Measurements from ENCODE around the gene HOXD9. TPM values are rescaled to one million over a fixed set of nuclear protein-coding genes. Genes with fewer than 3 reads are reported as not detected.

HOXD9 gene
- polyA plus RNA-seq, 4 donors = 0.27 to 1.9 (median 0.28) TPM; not detected in 1

DNA sequence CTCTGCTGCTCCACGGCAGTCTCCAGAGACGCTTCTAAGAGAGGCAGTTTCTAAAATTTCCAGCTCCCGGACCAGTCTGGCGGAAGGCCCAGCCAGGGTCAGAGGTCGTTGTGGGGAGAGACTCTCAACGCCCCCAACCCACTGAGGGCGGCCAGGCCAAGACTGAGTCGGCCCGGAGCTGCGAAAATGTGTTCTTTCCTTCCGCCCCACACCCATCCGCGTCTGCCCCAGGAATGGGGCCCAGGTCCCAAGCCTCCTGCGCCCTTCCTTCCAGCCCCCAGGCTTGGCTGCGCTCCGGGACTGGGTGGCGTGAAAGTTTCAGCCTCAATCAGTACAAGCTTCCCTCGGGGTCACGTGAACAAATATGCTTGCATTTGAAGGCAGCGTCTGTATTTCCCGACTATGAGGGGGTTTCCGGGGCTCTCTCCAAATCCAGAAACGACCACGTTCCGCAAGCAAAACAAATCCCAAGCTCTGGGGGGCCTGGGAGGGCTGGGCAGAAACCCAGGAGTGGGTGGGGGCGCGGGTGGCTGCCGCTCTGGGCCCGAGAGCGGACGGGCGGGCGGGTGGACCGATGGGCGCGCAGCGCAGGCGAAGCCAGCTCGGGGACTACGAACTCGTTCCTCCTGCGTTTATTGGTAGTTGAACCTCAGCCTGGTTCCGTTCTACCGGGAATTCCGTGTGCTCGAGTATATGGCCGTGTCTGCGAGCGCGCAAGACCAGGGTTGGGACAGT lies 37.9 kb downstream of the HOXD9 start:
- Histone ChIP-seq H3K9me3 (ENCODE audit: control insufficient read depth in 2 of 2, insufficient read depth in 1 of 2, low read depth in 1 of 2, low read length in 1 of 2) (peaks cover 0 to 2% of the 10 kb centered on the region in 2 donors), H3K27ac (ENCODE audit: low read depth in 1 of 3, low read length in 2 of 3) (no peak overlapping the region), H3K36me3 (ENCODE audit: control insufficient read depth in 3 of 3, insufficient read depth in 2 of 3, low read depth in 1 of 3, low read length in 3 of 3) (no peaks in the 10 kb centered on the region), H3K4me1 (ENCODE audit: control insufficient read depth in 3 of 3, insufficient read depth in 2 of 3, low read depth in 1 of 3, low read length in 2 of 3) (peaks cover 0 to 12% (median 0%) of the 10 kb centered on the region in 3 donors), H3K4me3 (ENCODE audit: low read depth in 1 of 3, low read length in 3 of 3) (no peak overlapping the region), H3K27me3 (ENCODE audit: control insufficient read depth in 3 of 3, insufficient read depth in 3 of 3, low read length in 3 of 3) (peaks cover 5 to 98% (median 64%) of the 10 kb centered on the region in 3 donors)
- 14 to 20% (median 17%) methylated on average over 49 to 50 of the region's 50 CpGs for WGBS, 3 donors
- DNase-seq (no peak), FAIRE-seq (no peak)

- DNase-seq (no peak), FAIRE-seq (no peak)
- Histone ChIP-seq H3K4me3 (ENCODE audit: low read depth in 1 of 3, low read length in 3 of 3) (no peak overlapping the region), H3K27ac (ENCODE audit: low read depth in 1 of 3, low read length in 2 of 3) (no peak overlapping the region), H3K9me3 (ENCODE audit: control insufficient read depth in 2 of 2, insufficient read depth in 1 of 2, low read depth in 1 of 2, low read length in 1 of 2) (peaks cover 0 to 2% of the 10 kb centered on the region in 2 donors), H3K27me3 (ENCODE audit: control insufficient read depth in 3 of 3, insufficient read depth in 3 of 3, low read length in 3 of 3) (peaks cover 5 to 100% (median 63%) of the 10 kb centered on the region in 3 donors), H3K4me1 (ENCODE audit: control insufficient read depth in 3 of 3, insufficient read depth in 2 of 3, low read depth in 1 of 3, low read length in 2 of 3) (peaks cover 0 to 12% (median 0%) of the 10 kb centered on the region in 3 donors), H3K36me3 (ENCODE audit: control insufficient read depth in 3 of 3, insufficient read depth in 2 of 3, low read depth in 1 of 3, low read length in 3 of 3) (no peaks in the 10 kb centered on the region)
- WGBS, 3 donors = 18 to 21% (median 20%) methylated on average over 22 of the region's 22 CpGs
Measured at GRCh38 chr2:176160986-176161824, 38.7 kb downstream of the HOXD9 start.

DNA sequence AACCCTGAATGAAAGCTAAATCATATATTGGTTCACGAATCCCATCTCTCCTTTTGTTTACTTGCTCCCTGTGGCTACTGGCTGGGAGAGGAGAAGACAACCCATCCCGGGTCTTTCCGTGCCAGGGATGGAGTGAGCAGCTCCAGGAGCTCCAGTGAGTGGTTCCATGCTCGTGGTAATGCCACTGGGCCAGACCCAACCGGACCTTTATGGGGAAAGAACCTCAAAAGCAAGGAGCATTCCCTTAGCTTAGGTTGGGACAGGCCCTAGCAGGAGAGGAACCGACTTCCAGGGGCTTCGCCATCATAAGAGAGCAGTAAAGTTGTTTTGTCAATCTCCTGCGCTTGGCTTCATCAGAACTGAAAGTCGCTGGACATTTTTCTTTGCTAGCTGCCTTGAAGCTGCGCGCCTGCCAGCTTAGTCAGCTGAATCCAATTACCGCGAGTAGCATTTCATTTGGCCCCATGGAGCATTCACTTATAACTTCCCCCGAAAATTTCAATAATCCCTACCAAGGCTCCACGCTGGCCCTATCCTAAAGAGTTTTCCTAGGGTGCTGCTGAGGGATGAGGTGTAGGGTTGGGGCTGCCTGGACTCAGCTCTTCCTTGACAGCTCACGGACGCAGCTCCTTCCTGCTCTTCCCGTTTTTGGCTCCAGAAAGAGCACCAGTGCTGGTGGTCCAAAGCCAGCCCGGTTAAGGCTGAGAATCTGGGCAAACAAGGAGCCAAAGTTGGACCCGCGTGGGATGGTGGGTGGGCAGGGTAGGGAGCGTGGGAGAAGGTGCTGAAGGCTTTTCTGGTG lies 39.5 kb downstream of the HOXD9 start:
- Histone ChIP-seq H3K27ac (ENCODE audit: low read depth in 1 of 3, low read length in 2 of 3) (no peak overlapping the region), H3K36me3 (ENCODE audit: control insufficient read depth in 3 of 3, insufficient read depth in 2 of 3, low read depth in 1 of 3, low read length in 3 of 3) (no peaks in the 10 kb centered on the region), H3K4me1 (ENCODE audit: control insufficient read depth in 3 of 3, insufficient read depth in 2 of 3, low read depth in 1 of 3, low read length in 2 of 3) (peaks cover 0 to 12% (median 0%) of the 10 kb centered on the region in 3 donors), H3K27me3 (ENCODE audit: control insufficient read depth in 3 of 3, insufficient read depth in 3 of 3, low read length in 3 of 3) (peaks cover 5 to 98% (median 58%) of the 10 kb centered on the region in 3 donors), H3K4me3 (ENCODE audit: low read depth in 1 of 3, low read length in 3 of 3) (no peak overlapping the region), H3K9me3 (ENCODE audit: control insufficient read depth in 2 of 2, insufficient read depth in 1 of 2, low read depth in 1 of 2, low read length in 1 of 2) (peaks cover 0 to 2% of the 10 kb centered on the region in 2 donors)
- FAIRE-seq (no peak), DNase-seq (no peak)
- WGBS, 3 donors = 8 to 14% (median 11%) methylated on average over 22 of the region's 22 CpGs

DNA sequence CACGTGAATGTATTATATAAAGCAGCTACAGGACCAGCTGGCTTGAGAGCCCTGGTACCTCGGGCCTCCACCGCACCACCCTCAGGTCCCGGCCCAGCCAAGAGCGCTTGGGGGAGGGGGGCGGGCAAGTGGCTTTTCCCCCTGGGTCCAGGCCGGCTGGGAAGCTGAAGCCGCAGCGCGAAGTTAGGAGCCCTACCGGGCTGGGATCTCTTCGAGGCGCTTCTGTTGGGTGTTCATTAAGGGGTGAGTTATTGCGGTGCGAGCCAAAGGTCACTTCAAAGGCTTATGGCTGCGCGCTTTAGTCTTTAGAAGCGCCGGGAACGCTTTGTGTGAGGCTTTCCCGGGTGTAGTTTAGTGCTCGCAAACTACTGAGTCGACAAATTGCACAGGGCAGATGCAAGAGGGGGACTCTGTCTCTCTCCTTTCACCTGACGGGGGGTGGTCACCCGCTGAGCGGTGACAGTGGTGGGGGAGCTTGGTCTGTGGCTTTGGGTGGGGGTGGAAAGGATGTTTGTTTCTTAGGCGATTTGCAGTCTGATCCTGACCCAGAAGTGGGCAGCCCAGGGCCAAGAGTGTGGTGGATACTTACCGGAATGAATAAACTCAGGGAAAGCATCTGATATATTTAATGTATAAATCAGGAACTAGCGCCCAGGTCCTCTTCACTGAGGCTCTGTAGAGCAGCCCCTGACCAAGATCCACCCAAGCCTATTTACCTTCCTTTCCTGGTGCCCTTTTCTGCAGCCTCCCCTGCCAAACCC lies 40.6 kb downstream of the HOXD9 start:
- peaks cover 0 to 12% (median 0%) of the 10 kb centered on the region in 3 donors for H3K4me1 ChIP-seq (ENCODE audit: control insufficient read depth in 3 of 3, insufficient read depth in 2 of 3, low read depth in 1 of 3, low read length in 2 of 3)
- FAIRE-seq (no peak), DNase-seq (peak in 1 of 2 donors; percentile 57)
- peaks cover 0 to 2% of the 10 kb centered on the region in 2 donors for H3K9me3 ChIP-seq (ENCODE audit: control insufficient read depth in 2 of 2, insufficient read depth in 1 of 2, low read depth in 1 of 2, low read length in 1 of 2)
- H3K27me3 ChIP-seq (ENCODE audit: control insufficient read depth in 3 of 3, insufficient read depth in 3 of 3, low read length in 3 of 3) = peaks cover 5 to 97% (median 53%) of the 10 kb centered on the region in 3 donors
- WGBS, 3 donors = 8 to 16% (median 12%) methylated on average over 28 to 29 of the region's 29 CpGs
- no peak overlapping the region for H3K27ac ChIP-seq (ENCODE audit: low read depth in 1 of 3, low read length in 2 of 3)
- no peaks in the 10 kb centered on the region for H3K36me3 ChIP-seq (ENCODE audit: control insufficient read depth in 3 of 3, insufficient read depth in 2 of 3, low read depth in 1 of 3, low read length in 3 of 3)
- no peak overlapping the region for H3K4me3 ChIP-seq (ENCODE audit: low read depth in 1 of 3, low read length in 3 of 3)

DNA sequence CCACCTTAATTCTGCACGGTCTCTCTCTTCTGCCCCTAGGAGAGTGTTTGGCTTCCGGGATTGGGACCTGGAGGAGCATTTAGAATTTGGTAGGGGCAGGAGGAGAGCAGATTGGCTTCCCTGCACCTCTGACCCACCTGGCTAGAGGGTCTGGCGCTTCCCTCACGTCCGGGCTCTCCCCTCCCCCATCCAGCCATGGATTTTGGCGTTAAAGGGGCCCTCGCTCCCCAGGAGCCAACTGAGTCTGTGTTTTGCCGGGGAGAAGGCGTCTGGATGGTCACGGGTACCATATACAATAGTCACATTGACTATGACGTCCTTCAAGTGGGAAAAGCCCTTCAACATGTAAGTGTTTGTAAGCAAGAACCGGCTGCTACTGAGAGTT lies 41.1 kb downstream of the HOXD9 start:
- Histone ChIP-seq H3K4me1 (ENCODE audit: control insufficient read depth in 3 of 3, insufficient read depth in 2 of 3, low read depth in 1 of 3, low read length in 2 of 3) (peaks cover 0 to 12% (median 0%) of the 10 kb centered on the region in 3 donors), H3K36me3 (ENCODE audit: control insufficient read depth in 3 of 3, insufficient read depth in 2 of 3, low read depth in 1 of 3, low read length in 3 of 3) (no peaks in the 10 kb centered on the region), H3K27me3 (ENCODE audit: control insufficient read depth in 3 of 3, insufficient read depth in 3 of 3, low read length in 3 of 3) (peaks cover 5 to 97% (median 50%) of the 10 kb centered on the region in 3 donors), H3K9me3 (ENCODE audit: control insufficient read depth in 2 of 2, insufficient read depth in 1 of 2, low read depth in 1 of 2, low read length in 1 of 2) (peaks cover 0 to 2% of the 10 kb centered on the region in 2 donors), H3K27ac (ENCODE audit: low read depth in 1 of 3, low read length in 2 of 3) (no peak overlapping the region), H3K4me3 (ENCODE audit: low read depth in 1 of 3, low read length in 3 of 3) (no peak overlapping the region)
- FAIRE-seq (no peak), DNase-seq (no peak)
- 6 to 20% (median 14%) methylated on average over 12 of the region's 12 CpGs for WGBS, 3 donors

DNA sequence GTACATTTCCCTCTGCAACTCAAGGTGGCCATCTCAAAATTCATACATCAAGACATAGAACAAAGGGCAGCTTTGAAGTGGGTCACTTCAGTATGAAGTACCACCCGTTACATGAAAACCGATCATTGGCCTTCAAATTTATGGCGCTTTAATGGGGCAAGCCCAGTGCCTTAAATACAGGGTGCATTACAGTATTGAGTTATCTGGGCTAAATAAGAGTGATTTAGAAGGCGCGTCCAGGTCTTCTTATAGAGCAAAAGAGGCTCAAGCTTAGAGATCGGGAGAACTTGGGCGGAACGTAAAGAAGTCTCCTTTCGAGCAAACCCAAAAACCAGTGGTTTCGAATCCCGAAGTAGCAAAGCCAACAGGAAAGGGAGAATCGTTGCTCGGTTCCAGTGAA lies 41.7 kb downstream of the HOXD9 start:
- no peak for DNase-seq
- H3K36me3 ChIP-seq (ENCODE audit: control insufficient read depth in 3 of 3, insufficient read depth in 2 of 3, low read depth in 1 of 3, low read length in 3 of 3) = no peaks in the 10 kb centered on the region
- H3K4me1 ChIP-seq (ENCODE audit: control insufficient read depth in 3 of 3, insufficient read depth in 2 of 3, low read depth in 1 of 3, low read length in 2 of 3) = peaks cover 0 to 12% (median 0%) of the 10 kb centered on the region in 3 donors
- no peak for FAIRE-seq
- H3K4me3 ChIP-seq (ENCODE audit: low read depth in 1 of 3, low read length in 3 of 3) = no peak overlapping the region
- H3K9me3 ChIP-seq (ENCODE audit: control insufficient read depth in 2 of 2, insufficient read depth in 1 of 2, low read depth in 1 of 2, low read length in 1 of 2) = peaks cover 0 to 2% of the 10 kb centered on the region in 2 donors
- H3K27ac ChIP-seq (ENCODE audit: low read depth in 1 of 3, low read length in 2 of 3) = no peak overlapping the region
- 23 to 26% (median 24%) methylated on average over 13 of the region's 13 CpGs for WGBS, 3 donors
- H3K27me3 ChIP-seq (ENCODE audit: control insufficient read depth in 3 of 3, insufficient read depth in 3 of 3, low read length in 3 of 3) = peaks cover 5 to 97% (median 53%) of the 10 kb centered on the region in 3 donors

- Histone ChIP-seq H3K36me3 (ENCODE audit: control insufficient read depth in 3 of 3, insufficient read depth in 2 of 3, low read depth in 1 of 3, low read length in 3 of 3) (no peaks in the 10 kb centered on the region), H3K9me3 (ENCODE audit: control insufficient read depth in 2 of 2, insufficient read depth in 1 of 2, low read depth in 1 of 2, low read length in 1 of 2) (peaks cover 0 to 2% of the 10 kb centered on the region in 2 donors), H3K27me3 (ENCODE audit: control insufficient read depth in 3 of 3, insufficient read depth in 3 of 3, low read length in 3 of 3) (peaks cover 5 to 96% (median 50%) of the 10 kb centered on the region in 3 donors), H3K4me3 (ENCODE audit: low read depth in 1 of 3, low read length in 3 of 3) (no peak overlapping the region), H3K27ac (ENCODE audit: low read depth in 1 of 3, low read length in 2 of 3) (no peak overlapping the region), H3K4me1 (ENCODE audit: control insufficient read depth in 3 of 3, insufficient read depth in 2 of 3, low read depth in 1 of 3, low read length in 2 of 3) (peaks cover 0 to 12% (median 0%) of the 10 kb centered on the region in 3 donors)
- 9 to 14% (median 11%) methylated on average over 50 to 52 of the region's 52 CpGs for WGBS, 3 donors
- FAIRE-seq (no peak), DNase-seq (no peak)
Measured at GRCh38 chr2:176164611-176165369, 42.3 kb downstream of the HOXD9 start.

Data from small intestine (tissue), 7 donors.